Karpas-422 (cell line): Measurements from ENCODE around the gene ABLIM2. TPM values are rescaled to one million over a fixed set of nuclear protein-coding genes. Genes with fewer than 3 reads are reported as not detected.

Experiments used
- DNase-seq: peaks from one replicate; pipeline ENCODE4 v3.0.0-alpha.2; 2015
- H2AFZ ChIP-seq: fragments of 200-600 bp; sonication (generic); 2 replicates; pipeline ENCODE4 v1.6.1; 2014; ENCODE audit warnings: antibody characterized with exemption, low read length, mixed read lengths
- H3K27ac ChIP-seq: fragments of 200-600 bp; sonication (generic); 2 replicates; pipeline ENCODE4 v1.5.1; 2014; ENCODE audit warnings: mild to moderate bottlenecking, low read length, moderate library complexity
- H3K27me3 ChIP-seq: fragments of 200-600 bp; sonication (generic); 2 replicates; pipeline ENCODE4 v1.6.1; 2014; ENCODE audit warnings: low read length, mixed read lengths
- H3K36me3 ChIP-seq: fragments of 200-600 bp; sonication (generic); 2 replicates; pipeline ENCODE4 v1.6.1; 2014; ENCODE audit warnings: low read length, mixed read lengths; ENCODE audit not compliant: insufficient read depth
- H3K4me1 ChIP-seq: fragments of 200-600 bp; sonication (generic); 2 replicates; pipeline ENCODE4 v1.6.1; 2014; ENCODE audit warnings: mild to moderate bottlenecking, low read length, mixed read lengths
- H3K4me2 ChIP-seq: fragments of 200-600 bp; sonication (generic); 2 replicates; pipeline ENCODE4 v1.6.1; 2014; ENCODE audit warnings: low read length, low read depth, mild to moderate bottlenecking; ENCODE audit not compliant: poor library complexity, severe bottlenecking
- H3K4me3 ChIP-seq: fragments of 200-600 bp; sonication (generic); 2 replicates; pipeline ENCODE4 v1.5.1; 2014; ENCODE audit warnings: mild to moderate bottlenecking, antibody characterized with exemption, low read length, mixed read lengths
- H3K79me2 ChIP-seq: fragments of 200-600 bp; sonication (generic); 2 replicates; pipeline ENCODE4 v1.6.1; 2014; ENCODE audit warnings: mild to moderate bottlenecking, low read length, mixed read lengths
- H3K9ac ChIP-seq: fragments of 200-600 bp; sonication (generic); 2 replicates; pipeline ENCODE4 v1.6.0; 2014; ENCODE audit warnings: low read length
- H3K9me2 ChIP-seq: fragments of 200-600 bp; sonication (generic), shearing (Covaris generic); replicated peaks from 2 replicates; pipeline ENCODE4 v1.6.0; 2014; ENCODE audit warnings: mild to moderate bottlenecking, low read length, moderate library complexity; ENCODE audit not compliant: insufficient read depth
- H3K9me3 ChIP-seq: fragments of 300-700, 200-600 bp; sonication (generic); 2 replicates; pipeline ENCODE4 v1.6.1; 2014; ENCODE audit warnings: low read length, mixed read lengths
- H4K20me1 ChIP-seq: fragments of 200-600 bp; sonication (generic); 2 replicates; pipeline ENCODE4 v1.6.1; 2014; ENCODE audit warnings: mild to moderate bottlenecking, antibody characterized with exemption, low read length, low read depth; ENCODE audit not compliant: insufficient read depth
- total RNA-seq: library from RNA; depleted of rRNA; stranded (reverse); fragments of >200 nt; shearing (Covaris generic); gene quantifications from 2 replicates; pipeline ENCODE4 v1.2.3, GENCODE V29; 2014; ENCODE audit warnings: low replicate concordance

ABLIM2 gene
- total RNA-seq, 1 experiment from 2014 or later = not detected

GRCh38 chr4:8005814-8006215 lies 152.8 kb downstream of the ABLIM2 start:
- H3K4me3 ChIP-seq = no peak overlapping the region
- no peak overlapping the region for H3K27ac ChIP-seq
- no peak for DNase-seq
- H3K4me1 ChIP-seq = no peaks in the 10 kb centered on the region
- H2AFZ ChIP-seq = no peak overlapping the region
- H3K4me2 ChIP-seq = no peak overlapping the region
- no peaks in the 10 kb centered on the region for H3K9me2 ChIP-seq
- no peaks in the 10 kb centered on the region for H3K27me3 ChIP-seq
- no peaks in the 10 kb centered on the region; the same call in 1 of the 2 replicates for H4K20me1 ChIP-seq
- H3K36me3 ChIP-seq = no peaks in the 10 kb centered on the region
- no peak overlapping the region for H3K9ac ChIP-seq
- H3K79me2 ChIP-seq = no peaks in the 10 kb centered on the region
- no peaks in the 10 kb centered on the region for H3K9me3 ChIP-seq

DNA sequence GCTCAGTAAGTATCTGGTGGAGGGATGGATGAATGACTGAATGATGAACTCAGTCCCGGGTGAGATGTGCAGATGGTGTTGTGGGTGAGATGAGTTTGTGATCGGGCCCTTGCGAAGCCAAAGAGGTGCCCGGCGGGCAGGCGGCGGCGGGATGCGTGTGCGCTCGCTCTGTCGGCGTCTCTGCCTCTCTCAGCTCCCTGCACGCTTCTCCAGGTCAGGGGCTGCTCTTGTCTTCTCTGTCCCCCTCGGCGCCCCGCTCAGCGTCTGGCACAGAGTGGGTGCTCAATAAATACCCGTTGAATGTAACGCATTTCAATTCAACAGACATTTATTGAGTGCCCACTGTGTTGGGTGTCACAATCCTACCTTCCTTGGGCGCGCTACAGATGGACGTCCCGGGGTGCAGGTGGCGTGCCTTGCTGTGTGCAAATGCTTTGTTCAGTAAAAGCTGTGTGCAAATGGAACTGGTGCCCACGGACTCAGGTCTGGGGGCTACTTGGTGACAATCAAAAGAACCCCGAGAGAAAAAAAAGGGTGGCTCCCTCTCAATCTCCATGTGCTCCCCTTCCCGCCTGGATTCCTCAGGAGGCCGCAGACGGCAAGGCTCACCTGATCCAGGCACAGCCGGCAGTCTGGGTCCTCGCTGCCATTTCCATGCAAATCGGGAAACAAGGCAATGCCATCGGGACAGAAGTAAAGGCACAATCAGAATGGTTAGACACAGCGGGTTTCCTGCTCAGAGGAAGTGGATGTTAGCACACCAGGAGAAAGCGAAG lies 153.4 kb downstream of the ABLIM2 start:
- Histone ChIP-seq H3K27me3 (no peaks in the 10 kb centered on the region), H3K9ac (no peak overlapping the region), H3K4me3 (no peak overlapping the region), H3K9me2 (no peaks in the 10 kb centered on the region), H3K36me3 (no peaks in the 10 kb centered on the region), H2AFZ (no peak overlapping the region), H3K4me1 (no peaks in the 10 kb centered on the region), H3K79me2 (no peaks in the 10 kb centered on the region), H3K9me3 (no peaks in the 10 kb centered on the region), H3K4me2 (no peak overlapping the region), H4K20me1 (no peaks in the 10 kb centered on the region; the same call in 1 of the 2 replicates), H3K27ac (no peak overlapping the region)
- DNase-seq = no peak

- Histone ChIP-seq H3K4me1 (no peaks in the 10 kb centered on the region), H3K79me2 (no peaks in the 10 kb centered on the region), H3K27me3 (no peaks in the 10 kb centered on the region), H3K9ac (no peak overlapping the region), H3K27ac (no peak overlapping the region), H3K4me3 (no peak overlapping the region), H3K4me2 (no peak overlapping the region), H3K9me2 (no peaks in the 10 kb centered on the region), H2AFZ (no peak overlapping the region), H3K9me3 (no peaks in the 10 kb centered on the region), H4K20me1 (no peaks in the 10 kb centered on the region; the same call in 1 of the 2 replicates), H3K36me3 (no peaks in the 10 kb centered on the region)
- no peak for DNase-seq
Measured at GRCh38 chr4:8004066-8004465, 154.5 kb downstream of the ABLIM2 start.

DNA sequence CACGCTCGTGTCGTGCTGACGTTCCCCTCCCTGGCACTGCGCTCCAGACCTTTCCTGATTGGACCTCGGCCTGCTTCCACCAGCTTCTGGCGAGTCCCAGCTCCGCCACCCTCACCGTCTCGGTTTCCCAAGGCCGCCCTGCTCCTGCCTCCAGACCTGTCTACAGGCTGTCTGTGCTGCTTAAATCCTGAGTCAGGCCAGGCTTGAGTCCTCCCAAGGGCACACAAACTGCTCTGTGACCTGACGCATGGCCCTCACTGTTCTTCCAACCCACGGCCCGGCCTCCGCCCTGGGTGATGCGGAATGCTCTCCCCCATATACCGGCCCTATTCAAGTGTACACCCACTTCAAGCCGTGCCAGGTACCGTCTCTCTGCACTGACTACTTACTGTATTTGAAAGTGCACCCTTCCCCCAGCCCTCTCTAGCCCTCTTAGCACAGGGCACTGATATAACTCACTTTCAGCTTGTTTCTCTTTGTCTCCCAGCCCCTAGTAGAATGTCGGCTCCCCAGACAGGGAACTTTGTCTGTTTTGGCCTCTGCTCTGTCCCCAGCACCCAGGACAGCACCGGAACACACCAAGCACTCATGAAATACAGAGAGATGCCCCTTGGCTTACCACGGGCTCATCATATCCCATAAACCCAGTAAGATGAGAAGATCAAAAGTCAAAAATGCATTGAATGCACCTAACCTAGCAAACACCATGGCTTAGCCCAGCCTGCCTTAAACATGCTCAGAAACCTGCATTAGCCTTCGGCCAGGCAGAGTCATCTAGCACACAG lies 155.9 kb downstream of the ABLIM2 start:
- H3K9me2 ChIP-seq = no peaks in the 10 kb centered on the region
- no peak overlapping the region for H3K27ac ChIP-seq
- H3K4me1 ChIP-seq = no peaks in the 10 kb centered on the region
- no peak overlapping the region for H3K4me2 ChIP-seq
- no peak overlapping the region for H3K4me3 ChIP-seq
- H3K9ac ChIP-seq = no peak overlapping the region
- no peaks in the 10 kb centered on the region for H3K79me2 ChIP-seq
- no peak for DNase-seq
- no peak overlapping the region for H2AFZ ChIP-seq
- H4K20me1 ChIP-seq = no peaks in the 10 kb centered on the region
- H3K27me3 ChIP-seq = no peaks in the 10 kb centered on the region
- H3K36me3 ChIP-seq = no peaks in the 10 kb centered on the region
- H3K9me3 ChIP-seq = no peaks in the 10 kb centered on the region

DNA sequence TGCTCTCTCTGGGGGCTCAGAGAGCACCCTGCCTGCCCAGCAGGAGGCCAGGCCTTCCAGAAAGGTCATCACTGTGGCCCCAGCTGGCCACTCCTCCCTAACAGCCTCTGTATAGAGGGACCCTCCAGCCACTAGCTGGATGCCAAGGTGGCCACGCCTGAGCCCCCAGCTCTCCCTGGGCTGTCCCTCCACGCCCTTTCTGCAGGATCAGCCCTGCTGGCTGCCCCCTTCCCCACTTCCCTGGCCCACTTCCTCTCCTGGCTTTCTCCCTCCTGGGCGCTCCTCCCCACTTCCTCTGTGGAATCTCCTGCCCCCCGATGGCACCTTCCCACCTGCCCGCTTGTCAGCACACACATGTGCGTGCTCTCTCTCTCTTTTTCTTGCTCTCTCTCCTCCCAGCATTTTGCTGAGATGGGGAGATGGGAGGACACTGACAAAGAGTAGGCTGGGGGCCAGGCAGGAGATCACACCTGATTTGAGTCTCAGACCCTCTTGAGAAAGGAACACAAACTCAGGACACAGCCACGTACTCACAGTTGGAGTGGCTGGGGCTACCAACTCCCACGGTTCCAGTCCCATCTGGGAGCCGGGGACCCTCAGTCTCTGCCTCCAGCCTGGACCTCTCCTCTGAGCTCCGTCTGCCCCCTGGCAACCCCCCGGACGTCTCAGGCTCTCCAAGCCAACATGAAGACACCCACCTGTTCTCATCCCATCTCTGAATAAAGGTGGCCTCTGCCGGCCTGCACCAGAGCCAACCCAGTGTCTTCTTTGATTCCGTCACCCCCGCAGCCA lies 156.9 kb downstream of the ABLIM2 start:
- no peaks in the 10 kb centered on the region for H3K27me3 ChIP-seq
- DNase-seq = no peak
- no peak overlapping the region for H3K9ac ChIP-seq
- no peaks in the 10 kb centered on the region for H3K36me3 ChIP-seq
- H3K4me2 ChIP-seq = no peak overlapping the region
- no peaks in the 10 kb centered on the region for H3K4me1 ChIP-seq
- no peaks in the 10 kb centered on the region for H3K9me3 ChIP-seq
- H3K27ac ChIP-seq = no peak overlapping the region
- no peaks in the 10 kb centered on the region for H3K9me2 ChIP-seq
- H3K79me2 ChIP-seq = no peaks in the 10 kb centered on the region
- H3K4me3 ChIP-seq = no peak overlapping the region
- H4K20me1 ChIP-seq = no peaks in the 10 kb centered on the region
- no peak overlapping the region for H2AFZ ChIP-seq

- H3K27me3 ChIP-seq = no peaks in the 10 kb centered on the region
- DNase-seq = no peak
Measured at GRCh38 chr4:8000721-8001491, 157.7 kb downstream of the ABLIM2 start.

GRCh38 chr4:8000247-8000646 lies 158.4 kb downstream of the ABLIM2 start:
- H2AFZ ChIP-seq = no peak overlapping the region
- no peaks in the 10 kb centered on the region for H3K4me1 ChIP-seq
- no peaks in the 10 kb centered on the region for H3K27me3 ChIP-seq
- H3K9ac ChIP-seq = no peak overlapping the region
- no peak overlapping the region for H3K27ac ChIP-seq
- no peaks in the 10 kb centered on the region for H3K36me3 ChIP-seq
- no peak overlapping the region for H3K4me2 ChIP-seq
- DNase-seq = no peak
- H3K4me3 ChIP-seq = no peak overlapping the region
- H3K79me2 ChIP-seq = no peaks in the 10 kb centered on the region
- no peaks in the 10 kb centered on the region for H4K20me1 ChIP-seq
- no peaks in the 10 kb centered on the region for H3K9me2 ChIP-seq
- no peaks in the 10 kb centered on the region for H3K9me3 ChIP-seq

More at GRCh38 chr4:8000721-8001491, 157.7 kb downstream of the ABLIM2 start:
- Histone ChIP-seq H3K4me2 (no peak overlapping the region), H3K79me2 (no peaks in the 10 kb centered on the region), H3K27ac (no peak overlapping the region), H2AFZ (no peak overlapping the region), H3K36me3 (no peaks in the 10 kb centered on the region), H3K9ac (no peak overlapping the region), H3K9me2 (no peaks in the 10 kb centered on the region), H3K4me3 (no peak overlapping the region), H4K20me1 (no peaks in the 10 kb centered on the region), H3K9me3 (no peaks in the 10 kb centered on the region), H3K4me1 (no peaks in the 10 kb centered on the region)
